GM08714 (cell line): Measurements from ENCODE around the gene F8.
A peak's percentile ranks its signal among the peaks of the same experiment; 100 is the strongest.
"Not testable (repeated sequence)": the region's sequence is repeated elsewhere in the genome, so short reads cannot be mapped to it uniquely, and the experiment has no call there.

ENCODE experiments used
- H3K4me3 ChIP-seq: fragments of 200-500 bp; sonication (Bioruptor generic); 2 replicates; pipeline ENCODE4 v1.5.1; 2014; ENCODE audit warnings: mild to moderate bottlenecking, low read length, inconsistent platforms
- ZNF274 ChIP-seq: IDR thresholded peaks from 2 replicates; pipeline ENCODE4 v1.6.1; 2012; ENCODE audit warnings: mild to moderate bottlenecking, low read depth, low read length

Gene F8

GRCh38 chrX:155020591-155020990 lies 1.9 kb downstream of the F8 start:
- no peak for TF ChIP-seq ZNF274
- H3K4me3 ChIP-seq, result no peak overlapping the region

- no peak for TF ChIP-seq ZNF274
Measured at GRCh38 chrX:155009994-155010472, 12.5 kb downstream of the F8 start.

GRCh38 chrX:155008578-155008977 lies 13.9 kb downstream of the F8 start:
- not testable (repeated sequence) for H3K4me3 ChIP-seq

More at GRCh38 chrX:155009994-155010472, 12.5 kb downstream of the F8 start:
- no peak overlapping the region for H3K4me3 ChIP-seq

GRCh38 chrX:155006913-155007671 lies 15.4 kb downstream of the F8 start:
- not testable (repeated sequence) for H3K4me3 ChIP-seq

GRCh38 chrX:155006379-155006778 lies 16.1 kb downstream of the F8 start:
- H3K4me3 ChIP-seq, result not testable (repeated sequence)

- TF ChIP-seq ZNF274, result no peak
- H3K4me3 ChIP-seq, result no peak overlapping the region
Measured at GRCh38 chrX:155005190-155005589, 17.3 kb downstream of the F8 start.

- TF ChIP-seq ZNF274, result no peak
- no peak overlapping the region for H3K4me3 ChIP-seq
Measured at GRCh38 chrX:155001873-155002272, 20.6 kb downstream of the F8 start.

GRCh38 chrX:155000841-155001240 lies 21.7 kb downstream of the F8 start:
- TF ChIP-seq ZNF274, result no peak
- H3K4me3 ChIP-seq, result no peak overlapping the region

GRCh38 chrX:154998204-154998880 lies 24.2 kb downstream of the F8 start:
- H3K4me3 ChIP-seq, result no peak overlapping the region
- TF ChIP-seq ZNF274, result no peak

- H3K4me3 ChIP-seq, result no peak overlapping the region
- no peak for TF ChIP-seq ZNF274
Measured at GRCh38 chrX:154991476-154991875, 31.0 kb downstream of the F8 start.

- no peak for TF ChIP-seq ZNF274
- H3K4me3 ChIP-seq, result peak overlapping the region; percentile 17; the same call in 1 of the 2 replicates
Measured at GRCh38 chrX:154991039-154991438, 31.5 kb downstream of the F8 start.

GRCh38 chrX:154990496-154990895 lies 32.0 kb downstream of the F8 start:
- H3K4me3 ChIP-seq, result peak overlapping the region; percentile 17; the same call in 1 of the 2 replicates
- no peak for TF ChIP-seq ZNF274

- TF ChIP-seq ZNF274, result no peak
- H3K4me3 ChIP-seq, result no peak overlapping the region
Measured at GRCh38 chrX:154988719-154989118, 33.8 kb downstream of the F8 start.

- no peak for TF ChIP-seq ZNF274
- H3K4me3 ChIP-seq, result no peak overlapping the region
Measured at GRCh38 chrX:154987940-154988339, 34.6 kb downstream of the F8 start.

GRCh38 chrX:154986826-154987575 lies 35.5 kb downstream of the F8 start:
- no peak for TF ChIP-seq ZNF274
- no peak overlapping the region for H3K4me3 ChIP-seq
